Esophagus mucosa (tissue), 1 donor: ENCODE results near the gene TRIM10. TPM values are rescaled to one million over a fixed set of nuclear protein-coding genes. Genes with fewer than 3 reads are reported as not detected.
"Not testable (repeated sequence)": the region's sequence is repeated elsewhere in the genome, so short reads cannot be mapped to it uniquely, and the experiment has no call there.

Experiments used
- ATAC-seq: fragments of 200-7000 bp; cut with Tn5 transposase; one replicate; pipeline ENCODE4 v1.9.1; 2020
- total RNA-seq: library from RNA; stranded (reverse); gene quantifications from one replicate; pipeline ENCODE4 v1.2.4, GENCODE V29; 2023
- donor health status: DM: yes; HTN: yes; CAD: no.

The TRIM10 gene
- total RNA-seq, 1 donor from 2014 or later, result not detected

- ATAC-seq, result no peak
These were observed 8.0 kb downstream of the TRIM10 start for GRCh38 chr6:30152910-30153610.

GRCh38 chr6:30152016-30152673, 8.9 kb downstream of the TRIM10 start:
- no peak for ATAC-seq

GRCh38 chr6:30151580-30151979, 9.4 kb downstream of the TRIM10 start:
- no peak for ATAC-seq

- no peak for ATAC-seq
These were observed 10.2 kb downstream of the TRIM10 start for GRCh38 chr6:30150671-30151395.

GRCh38 chr6:30149858-30150550, 11.0 kb downstream of the TRIM10 start:
- ATAC-seq, result no peak

GRCh38 chr6:30149234-30149633, 11.8 kb downstream of the TRIM10 start:
- no peak for ATAC-seq

GRCh38 chr6:30147096-30147495, 13.9 kb downstream of the TRIM10 start:
- ATAC-seq, result no peak

GRCh38 chr6:30145818-30146217, 15.2 kb downstream of the TRIM10 start:
- no peak for ATAC-seq

- no peak for ATAC-seq
These were observed 16.2 kb downstream of the TRIM10 start for GRCh38 chr6:30144811-30145210.

GRCh38 chr6:30143780-30144179, 17.2 kb downstream of the TRIM10 start:
- no peak for ATAC-seq

GRCh38 chr6:30142665-30143064, 18.3 kb downstream of the TRIM10 start:
- ATAC-seq, result no peak

- ATAC-seq, result not testable (repeated sequence)
These were observed 20.8 kb downstream of the TRIM10 start for GRCh38 chr6:30140240-30140639.

GRCh38 chr6:30136570-30137286, 24.3 kb downstream of the TRIM10 start:
- no peak for ATAC-seq

- ATAC-seq, result no peak
These were observed 25.3 kb downstream of the TRIM10 start, which contains the start of gene TRIM40 for GRCh38 chr6:30135757-30136156. Gene TRIM40, plus strand, starts transcription at chr6:30136140. Its CDS starts 897 bp downstream, at chr6:30137037.

- no peak for ATAC-seq
These were observed 25.9 kb downstream of the TRIM10 start for GRCh38 chr6:30135147-30135546.

GRCh38 chr6:30131947-30132497, 29.0 kb downstream of the TRIM10 start:
- ATAC-seq, result no peak

GRCh38 chr6:30130887-30131862, 29.8 kb downstream of the TRIM10 start:
- peak; percentile 86 for ATAC-seq

- ATAC-seq, result no peak
These were observed 30.8 kb downstream of the TRIM10 start for GRCh38 chr6:30130179-30130679.

- no peak for ATAC-seq
These were observed 31.5 kb downstream of the TRIM10 start for GRCh38 chr6:30129265-30130178.
